ENCODE results near the gene TMEM53.
A peak's percentile ranks its signal among the peaks of the same experiment; 100 is the strongest.

TMEM53 gene

DNA sequence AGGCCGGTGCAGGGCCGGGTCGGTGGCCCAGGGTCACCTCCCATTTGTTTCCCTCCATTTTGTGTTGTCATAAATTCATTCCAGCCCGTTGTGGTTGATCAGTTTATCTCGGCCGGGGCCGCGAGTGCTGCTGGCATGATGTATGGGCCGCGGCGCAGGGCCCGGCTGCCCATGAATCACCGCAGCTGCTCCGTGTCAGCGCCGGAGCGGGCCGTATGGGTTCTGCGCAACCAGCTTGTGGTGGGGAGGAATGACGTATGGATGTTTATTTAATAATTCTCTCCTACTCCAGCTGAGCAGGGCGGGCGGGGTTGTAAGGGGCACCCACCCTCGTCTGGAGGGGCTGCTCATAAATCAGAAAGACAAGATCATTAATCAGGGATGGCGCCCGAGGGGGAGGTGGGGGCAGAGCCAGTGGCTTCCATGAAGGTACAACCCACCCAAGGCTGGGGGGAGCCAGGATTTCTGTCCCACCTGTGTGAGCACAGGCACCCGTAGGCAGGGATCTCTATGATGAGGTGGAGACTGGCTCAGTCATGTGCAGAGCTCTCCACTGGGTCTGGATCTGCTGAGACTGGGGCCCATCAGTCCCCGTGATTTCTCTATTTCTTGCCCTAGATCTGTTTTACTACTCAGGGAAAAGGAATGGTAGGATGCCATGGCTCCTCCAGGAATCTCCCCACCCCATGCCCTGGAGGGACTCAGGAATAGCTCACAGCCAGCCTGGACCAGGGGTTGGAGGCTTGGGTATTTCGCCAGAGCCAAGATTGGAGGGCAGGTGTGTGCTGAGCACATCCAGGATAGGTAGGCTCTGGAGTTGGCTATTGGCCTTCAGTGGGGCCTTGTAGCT lies 27.8 kb downstream of the TMEM53 start:
- DNase-seq, result no peak

DNA sequence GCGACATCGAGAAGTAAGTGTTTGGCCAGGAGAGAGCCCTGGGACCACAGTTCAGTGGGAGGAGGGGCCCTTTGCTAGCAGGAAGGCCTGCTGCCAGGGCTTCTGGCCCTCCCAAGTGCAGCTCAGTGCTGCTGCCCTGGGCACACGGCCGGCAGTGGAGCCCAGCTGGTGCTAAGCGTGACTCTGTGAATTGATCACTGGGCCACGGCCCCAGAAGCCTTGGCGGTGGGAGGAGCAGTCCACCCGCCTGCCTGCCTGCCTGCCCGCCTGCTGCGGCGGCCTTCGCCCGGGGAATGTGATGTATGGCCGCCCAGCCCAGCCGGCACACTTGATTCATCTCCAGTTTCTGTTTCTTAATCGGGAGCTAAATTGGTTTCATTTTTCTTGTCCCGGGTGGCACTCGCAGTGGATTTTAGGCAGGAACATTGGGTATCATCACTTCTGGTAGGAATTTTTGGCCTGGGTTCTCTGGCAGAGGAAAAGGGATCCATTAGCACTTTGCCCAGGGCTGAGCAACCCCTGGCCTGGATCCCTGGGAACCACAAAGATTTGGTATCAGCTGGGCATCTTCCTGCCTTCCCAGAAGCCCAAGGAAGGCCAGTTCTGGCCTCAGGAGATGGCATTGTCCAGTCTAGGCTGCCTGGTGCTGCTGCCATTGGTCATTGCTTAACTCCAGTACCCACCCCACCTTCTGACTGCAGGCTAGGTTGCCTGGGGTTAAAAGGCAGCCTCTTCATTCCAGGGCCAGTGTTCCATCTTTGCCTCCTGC lies 28.6 kb downstream of the TMEM53 start:
- no peak for DNase-seq

DNA sequence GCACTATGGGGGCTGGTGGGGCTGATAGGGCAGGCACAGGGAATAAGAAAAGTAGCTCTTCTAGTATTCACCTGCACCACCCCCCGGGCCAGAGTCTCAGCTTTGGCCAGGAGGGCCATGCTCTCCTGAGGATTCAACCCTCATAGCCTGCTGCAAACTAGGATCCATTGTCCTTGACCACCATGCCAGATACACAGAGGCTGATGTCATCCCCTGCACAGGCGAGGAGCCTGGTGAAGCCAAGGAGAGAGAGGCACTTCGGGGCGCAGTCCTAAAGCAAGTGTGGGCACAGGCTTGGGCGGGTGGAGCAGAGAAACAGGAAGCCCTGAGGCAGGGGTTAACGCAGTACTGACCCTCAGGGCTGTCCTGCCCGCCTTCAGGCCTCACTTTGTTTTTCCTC lies 29.5 kb downstream of the TMEM53 start:
- no peak for DNase-seq

DNA sequence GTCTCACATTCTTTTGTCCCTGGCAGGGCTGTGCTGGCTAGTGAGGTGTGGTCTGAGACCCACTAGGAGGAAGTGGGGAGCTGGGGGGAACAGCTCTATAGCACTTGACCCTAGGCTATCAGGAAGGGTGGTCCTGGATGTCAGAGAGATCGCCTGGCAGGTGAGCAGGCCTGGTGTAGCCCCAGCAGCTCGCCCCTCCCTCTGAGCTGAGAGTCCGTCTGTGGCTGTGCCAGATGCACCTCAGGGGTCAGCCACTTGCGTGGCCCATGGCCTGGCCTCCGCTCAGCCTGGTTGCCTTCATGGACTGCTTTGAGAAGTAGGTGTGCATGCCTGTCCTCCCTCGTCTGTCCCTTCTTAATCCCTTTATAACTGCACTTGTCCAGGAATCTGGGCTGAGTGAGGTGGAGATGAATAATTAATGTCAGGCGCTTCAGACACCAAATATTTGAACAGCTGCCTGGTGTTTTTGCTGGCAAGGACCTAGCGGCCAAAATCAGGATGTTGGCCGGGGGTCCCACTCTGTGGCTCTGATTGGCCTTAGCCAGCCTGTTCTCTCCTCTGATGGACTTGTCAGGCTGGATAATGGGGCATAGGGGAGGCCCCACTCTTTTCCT lies 30.5 kb downstream of the TMEM53 start:
- peak; percentile 33 for DNase-seq

DNA sequence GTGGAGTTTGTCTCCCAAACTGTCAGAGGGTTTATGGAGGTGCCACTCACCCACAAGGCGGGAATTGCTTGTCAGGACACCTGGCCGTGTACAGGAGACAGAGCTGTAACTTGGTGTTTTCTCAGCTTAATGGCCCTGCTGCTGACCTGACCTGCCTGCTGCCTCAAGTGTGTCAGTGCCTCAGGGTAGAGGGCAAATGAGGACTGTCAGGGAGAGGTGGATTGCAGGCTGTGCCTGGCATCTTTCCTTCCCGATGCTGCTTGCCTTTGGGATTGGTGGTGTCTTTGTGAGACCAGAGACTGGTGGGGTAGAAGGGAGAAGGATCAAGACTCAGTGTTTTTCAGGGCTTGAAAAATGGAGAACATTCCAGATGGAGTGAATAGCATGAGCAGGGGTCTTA lies 31.4 kb downstream of the TMEM53 start:
- no peak for DNase-seq

DNA sequence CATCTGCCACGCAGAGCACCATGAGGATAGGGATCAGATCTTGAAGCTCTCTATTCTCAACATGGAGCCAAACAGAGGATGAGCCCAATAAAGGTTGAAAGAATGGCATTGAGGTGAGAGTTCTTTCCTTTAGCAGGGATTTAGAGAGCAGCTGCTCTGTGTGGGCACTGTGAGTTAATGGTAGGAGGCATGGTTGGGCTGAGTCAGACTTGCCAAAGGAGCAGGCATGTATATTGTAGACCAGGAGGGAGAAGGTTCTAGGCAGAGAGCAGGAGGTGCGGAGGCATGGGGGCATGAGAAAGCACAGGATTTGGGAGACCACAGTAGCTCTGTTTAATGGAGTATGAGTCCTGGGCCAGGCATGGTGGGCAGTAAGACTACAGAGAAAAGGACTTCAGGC lies 32.0 kb downstream of the TMEM53 start:
- DNase-seq, result no peak

DNA sequence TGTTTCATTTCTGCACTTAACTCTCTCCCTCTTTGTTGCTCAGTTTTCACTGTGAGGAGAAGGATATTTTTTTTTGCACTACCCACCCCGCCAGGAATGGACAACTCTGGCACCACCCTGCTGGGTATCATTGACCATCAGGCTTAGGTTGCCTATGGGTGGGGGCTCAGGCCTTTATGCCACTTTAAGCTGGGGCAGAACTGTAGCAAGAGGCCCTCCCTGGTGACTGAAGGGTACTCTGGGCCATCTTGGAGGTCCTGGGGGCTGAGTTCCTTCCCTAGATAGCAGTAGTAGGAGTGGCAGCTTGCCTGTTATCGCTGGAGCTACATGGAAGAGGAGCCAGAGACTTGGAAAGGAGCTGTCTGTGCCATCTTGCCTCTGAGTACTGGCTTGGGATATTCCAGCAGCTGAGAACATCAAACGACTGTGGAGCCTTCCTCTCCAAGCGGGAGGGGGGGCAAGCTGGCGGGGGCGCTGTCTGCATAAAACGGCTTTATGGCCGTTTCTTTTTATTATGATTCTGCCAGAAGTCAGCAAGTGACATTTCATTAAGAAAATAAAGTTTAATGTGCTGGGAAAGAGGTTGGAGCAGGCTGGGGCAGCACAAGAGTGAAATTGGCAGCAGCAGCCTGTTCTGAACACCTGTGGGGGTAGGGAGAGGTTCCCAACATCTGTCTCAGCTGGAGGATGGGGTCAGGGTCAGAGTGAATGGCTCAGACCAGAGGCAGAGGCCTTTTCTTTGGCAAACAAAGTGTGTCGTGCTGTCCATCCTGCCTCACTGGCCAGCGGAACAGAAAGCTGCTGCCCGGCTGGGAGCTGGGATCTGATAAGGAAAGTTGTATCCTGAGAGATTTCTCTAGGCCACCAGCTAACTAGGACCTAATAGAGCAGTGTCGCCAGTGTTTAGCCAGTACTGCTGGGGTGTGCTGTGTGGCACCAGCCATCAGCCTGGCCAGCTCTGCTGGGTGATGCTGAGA lies 32.9 kb downstream of the TMEM53 start:
- no peak for DNase-seq

DNA sequence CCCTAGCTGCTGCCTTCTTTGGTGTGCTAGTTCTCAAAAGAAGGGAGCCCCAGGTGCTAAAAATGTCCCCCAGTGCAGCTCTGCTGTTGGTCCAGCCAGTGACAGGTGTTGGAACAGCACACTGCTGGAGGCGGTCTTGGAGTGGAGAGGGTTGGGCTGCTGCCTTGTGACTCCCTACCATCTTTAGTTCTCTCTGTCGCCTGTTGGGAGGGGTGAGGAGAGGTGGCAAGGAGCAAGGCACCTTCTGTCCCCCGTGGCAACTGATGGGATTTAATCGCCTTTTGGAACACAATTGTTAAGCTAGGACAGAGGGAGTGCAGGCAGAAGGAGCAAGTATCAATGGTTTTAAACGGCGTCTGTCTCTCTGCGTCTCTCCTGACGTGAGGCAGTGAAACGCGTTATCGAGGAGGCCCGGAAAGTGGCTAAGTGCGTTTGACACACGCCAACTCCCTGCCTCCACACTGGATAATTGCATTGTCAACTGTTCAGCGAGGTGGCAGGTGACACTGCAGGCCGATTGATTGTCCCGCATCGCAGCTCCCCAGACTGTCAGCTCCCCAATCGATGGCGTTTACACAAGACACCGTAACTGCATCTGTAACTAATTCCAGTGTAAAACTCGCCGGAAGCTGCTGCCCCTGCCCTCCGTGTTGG lies 34.0 kb downstream of the TMEM53 start:
- peak; percentile 52 for DNase-seq

DNA sequence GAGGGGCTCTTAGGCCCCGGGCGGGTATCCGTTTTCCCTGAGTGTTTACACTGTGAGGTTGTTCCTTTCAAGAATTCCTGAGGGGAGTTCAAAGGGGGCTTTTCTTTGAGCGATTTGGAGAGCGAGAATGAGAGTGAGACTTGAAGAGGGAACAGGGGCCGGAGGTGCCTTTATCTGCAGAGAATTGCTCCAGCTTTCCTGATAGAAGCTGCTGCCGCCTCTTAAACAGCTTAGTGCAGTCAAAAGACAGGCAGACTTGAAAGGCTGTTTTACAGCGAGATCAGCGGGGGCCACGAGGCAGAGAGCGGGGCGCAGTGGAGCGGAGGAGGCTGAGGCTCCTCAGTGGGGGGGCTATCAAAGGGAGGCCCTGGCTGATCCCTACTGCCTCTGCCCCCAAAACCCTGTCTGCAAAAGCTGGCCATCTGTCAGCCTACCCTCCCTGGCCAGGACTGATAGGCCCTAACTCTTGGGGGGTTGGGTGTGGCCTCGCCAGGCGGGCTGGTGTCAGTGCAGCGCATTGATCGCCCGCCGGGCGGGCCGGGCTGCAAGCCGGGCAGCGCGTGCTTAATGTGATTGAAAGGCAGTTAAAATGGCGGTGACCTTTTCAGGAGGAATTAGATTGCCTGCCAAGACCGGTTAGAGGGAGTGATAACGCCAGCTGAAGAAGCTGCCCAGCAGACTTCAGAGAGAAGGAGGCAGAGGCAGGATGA lies 36.4 kb downstream of the TMEM53 start:
- no peak for DNase-seq

DNA sequence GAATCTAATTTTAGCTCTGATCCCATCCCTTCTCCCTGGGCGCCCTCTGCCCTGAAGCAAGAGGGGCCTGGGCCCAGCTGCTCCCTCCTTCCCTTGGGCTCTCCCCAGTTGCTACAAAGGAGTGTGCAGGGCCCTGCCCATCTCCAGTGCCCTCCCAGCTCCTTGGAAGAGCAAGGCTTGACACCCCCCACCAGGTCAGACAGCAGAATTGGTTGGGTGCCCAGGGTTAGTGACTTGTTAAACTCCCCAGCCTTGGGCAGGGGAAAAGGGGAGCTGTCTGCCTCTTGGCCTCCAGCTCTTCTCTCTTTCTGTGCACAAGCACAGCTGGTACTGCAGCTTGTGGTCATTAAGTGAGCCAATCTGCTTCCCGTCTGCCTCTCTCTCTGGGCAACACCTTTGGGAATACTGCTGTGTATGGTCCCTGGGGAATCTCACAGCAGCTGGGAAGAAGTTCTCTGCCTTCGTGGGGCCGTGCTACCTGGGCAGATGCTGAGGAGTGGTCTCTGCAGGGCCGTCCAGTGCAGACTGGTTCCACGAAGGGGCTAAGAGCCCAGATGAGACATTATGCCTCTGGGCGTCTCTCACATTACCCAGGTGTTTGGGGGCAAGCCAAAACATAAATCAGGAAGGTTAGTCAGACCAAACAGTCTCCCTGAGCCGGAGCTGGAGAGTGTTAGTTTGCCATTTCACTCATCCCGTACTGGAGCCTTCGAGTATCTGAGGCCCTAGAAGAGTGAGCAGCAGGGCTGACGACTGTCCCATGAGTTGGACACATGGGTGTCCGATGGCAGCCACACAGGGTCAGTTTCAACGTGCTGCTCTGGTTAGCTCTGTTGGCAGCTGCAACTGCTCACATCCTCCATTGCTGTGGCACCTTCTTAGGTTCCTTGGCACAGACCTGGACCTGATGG lies 37.3 kb downstream of the TMEM53 start:
- no peak for DNase-seq

DNA sequence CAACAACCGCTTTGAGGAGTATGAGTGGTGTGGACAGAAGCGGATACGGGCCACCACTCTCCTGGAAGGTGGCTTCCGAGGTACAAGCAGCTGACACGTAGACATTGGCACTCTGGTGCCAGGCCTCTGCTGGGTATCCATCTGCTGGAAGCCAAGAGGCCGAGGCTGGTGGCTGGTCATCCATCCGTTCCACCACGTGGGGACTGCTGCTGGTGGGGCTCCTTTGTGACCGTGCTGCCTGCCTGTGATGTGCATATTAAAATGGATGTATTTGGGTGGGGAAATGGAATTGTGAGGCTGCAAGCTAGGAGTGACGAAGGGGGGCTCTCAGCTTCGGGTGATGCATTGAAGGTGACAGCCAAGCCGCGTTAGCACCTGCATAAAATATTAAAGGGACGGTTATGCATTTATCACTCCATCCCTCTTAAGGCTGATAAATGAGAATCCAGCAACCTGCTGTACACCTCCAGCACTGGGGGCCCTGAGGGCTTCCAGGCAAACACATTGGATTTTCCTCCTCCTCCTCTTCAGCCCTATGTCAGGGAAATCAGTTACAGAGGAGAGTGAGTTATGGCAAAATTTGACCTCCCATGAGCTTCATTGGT lies 38.1 kb downstream of the TMEM53 start:
- no peak for DNase-seq

DNA sequence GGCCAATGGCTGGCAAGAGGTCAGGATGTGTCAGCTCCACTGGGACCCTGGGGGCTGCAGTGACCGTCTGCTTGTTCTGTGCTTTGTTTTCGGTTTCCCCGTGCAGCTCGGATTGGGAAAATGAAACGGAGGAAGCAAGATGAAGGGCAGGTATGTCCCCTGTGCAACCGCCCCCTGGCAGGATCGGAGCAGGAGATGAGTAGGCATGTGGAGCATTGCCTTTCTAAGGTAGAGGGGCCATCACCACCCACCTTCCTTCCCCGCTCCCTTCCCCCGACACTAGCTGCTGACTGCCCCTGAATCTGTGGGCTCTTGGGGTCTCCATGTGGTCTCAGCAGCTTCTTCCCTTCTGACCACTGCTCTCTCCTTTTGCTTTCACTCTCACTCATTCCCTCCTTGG lies 38.8 kb downstream of the TMEM53 start:
- no peak for DNase-seq

DNA sequence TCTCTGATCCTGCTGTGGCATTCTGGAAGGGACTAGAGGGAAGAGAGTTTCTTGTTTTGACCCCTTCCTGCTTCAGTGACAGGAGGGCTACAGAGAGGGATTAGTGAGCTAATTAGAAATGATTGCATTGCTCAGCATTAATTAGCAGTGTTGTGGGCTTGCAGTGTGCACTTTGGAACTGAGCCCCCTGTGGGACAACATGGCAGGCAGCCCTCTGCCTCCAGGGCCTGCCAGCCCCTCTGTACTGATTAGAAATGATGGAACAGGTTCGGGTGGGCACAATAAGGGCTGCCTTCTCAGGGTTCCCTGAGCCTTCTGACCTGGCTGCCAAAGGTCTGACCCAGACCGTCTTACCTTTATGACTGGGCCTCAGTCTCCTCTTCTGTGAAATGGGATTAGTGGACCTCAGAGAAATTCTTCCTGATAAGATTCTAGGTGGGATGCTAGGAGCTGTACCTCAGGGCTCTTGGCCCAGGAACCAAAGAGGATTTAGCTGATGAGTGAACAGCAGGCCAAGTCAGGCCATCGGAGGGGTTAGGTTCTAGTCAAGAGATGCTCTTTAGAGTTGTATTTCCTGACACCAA lies 39.6 kb downstream of the TMEM53 start:
- DNase-seq, result no peak

DNA sequence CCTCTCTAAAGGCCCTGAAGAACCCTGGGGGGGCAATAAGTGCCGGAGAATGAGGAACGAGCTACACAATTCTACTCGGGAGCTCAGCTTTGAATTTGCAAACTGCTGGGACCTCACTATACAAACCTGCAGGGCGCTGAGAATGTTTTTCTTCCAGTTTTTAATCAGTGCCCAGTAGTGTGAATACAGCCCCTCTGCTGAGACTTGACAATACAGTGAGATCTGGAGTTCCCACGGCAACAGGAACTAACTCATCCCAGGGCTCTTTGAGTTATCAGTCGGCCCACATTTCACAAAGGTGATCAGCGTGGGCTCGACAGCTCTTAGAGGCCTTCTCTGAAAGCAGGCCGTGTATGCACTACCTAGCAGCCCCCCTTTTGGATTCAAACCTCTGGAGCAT lies 41.7 kb downstream of the TMEM53 start:
- no peak for DNase-seq

DNA sequence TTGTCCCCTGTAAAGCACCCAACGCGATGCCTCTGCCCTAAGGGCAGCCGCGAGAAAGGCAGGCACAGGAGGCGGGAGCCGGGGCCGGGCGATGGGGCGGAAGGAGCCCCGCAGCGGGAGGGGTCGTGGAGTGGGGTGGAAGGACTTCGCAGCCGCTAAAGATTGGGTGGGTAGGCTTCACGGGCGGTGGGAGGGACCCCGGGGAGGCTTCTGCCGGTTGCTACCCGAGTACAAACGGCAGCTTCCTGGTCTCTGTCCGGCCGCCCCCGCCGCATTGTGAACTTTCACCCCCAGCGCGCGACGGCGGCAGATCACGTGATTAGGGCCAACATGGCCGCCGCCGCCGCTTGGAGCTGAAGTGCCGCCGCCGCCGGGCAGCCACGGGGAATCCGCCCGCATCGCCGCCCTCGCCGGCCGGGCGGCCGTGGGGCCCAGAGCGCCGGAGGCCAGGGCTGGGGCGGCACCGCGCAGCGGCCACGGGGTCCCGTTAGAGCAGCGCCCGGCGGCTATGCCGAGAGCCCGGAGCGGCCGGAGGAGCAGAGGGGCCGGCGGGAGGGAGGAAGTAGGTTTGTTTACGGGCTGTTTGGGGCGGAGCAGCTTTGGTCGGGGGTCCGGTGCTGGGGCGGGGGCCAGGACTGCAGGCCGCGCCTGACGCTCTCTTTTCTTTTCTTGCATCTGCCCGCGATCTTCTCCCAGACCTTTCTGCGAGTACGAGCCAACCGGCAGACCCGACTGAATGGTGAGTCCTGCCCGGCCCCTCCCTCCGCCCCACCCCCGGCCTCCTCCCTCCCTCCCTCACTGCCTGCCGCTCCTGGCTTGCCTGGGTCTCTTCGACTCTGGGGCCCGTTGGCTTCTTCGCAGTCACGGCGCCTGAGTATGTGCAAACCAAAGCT lies 42.4 kb downstream of the TMEM53 start:
- DNase-seq, result peak; percentile 65

DNA sequence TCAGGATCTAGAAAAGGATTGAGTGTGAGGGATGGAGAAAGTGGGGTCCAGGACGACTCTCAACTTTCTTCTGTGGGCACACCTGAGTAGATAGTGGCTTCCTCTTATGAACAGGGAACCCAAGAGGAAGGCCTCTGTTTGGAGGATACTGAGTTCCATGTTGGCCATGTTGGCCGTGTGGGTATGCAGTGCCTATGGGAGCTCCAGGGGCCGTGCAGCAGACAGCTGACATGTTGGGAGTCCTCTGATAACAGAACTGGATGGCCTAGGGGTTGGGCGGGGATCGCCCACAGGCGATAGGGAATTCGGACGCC lies 43.0 kb downstream of the TMEM53 start:
- DNase-seq, result no peak

DNA sequence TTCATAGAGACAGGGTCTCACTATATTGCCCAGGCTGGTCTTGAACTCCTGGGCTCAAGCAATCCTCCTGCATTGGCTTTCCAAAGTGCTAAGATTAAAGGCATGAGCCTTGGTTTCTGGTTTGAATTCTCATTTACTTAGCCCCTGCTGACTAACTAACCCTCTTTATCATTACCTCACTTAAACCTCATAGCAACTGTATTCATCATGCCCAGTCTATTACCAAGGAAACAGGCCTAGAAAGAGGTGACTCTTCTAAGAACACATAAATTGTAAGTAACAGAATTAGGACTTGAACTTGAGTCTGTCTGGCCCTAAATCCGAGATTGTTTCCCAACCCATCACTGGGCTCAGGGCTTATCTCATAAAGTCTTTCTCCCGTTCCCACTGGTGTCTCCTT lies 44.2 kb downstream of the TMEM53 start:
- DNase-seq, result no peak

DNA sequence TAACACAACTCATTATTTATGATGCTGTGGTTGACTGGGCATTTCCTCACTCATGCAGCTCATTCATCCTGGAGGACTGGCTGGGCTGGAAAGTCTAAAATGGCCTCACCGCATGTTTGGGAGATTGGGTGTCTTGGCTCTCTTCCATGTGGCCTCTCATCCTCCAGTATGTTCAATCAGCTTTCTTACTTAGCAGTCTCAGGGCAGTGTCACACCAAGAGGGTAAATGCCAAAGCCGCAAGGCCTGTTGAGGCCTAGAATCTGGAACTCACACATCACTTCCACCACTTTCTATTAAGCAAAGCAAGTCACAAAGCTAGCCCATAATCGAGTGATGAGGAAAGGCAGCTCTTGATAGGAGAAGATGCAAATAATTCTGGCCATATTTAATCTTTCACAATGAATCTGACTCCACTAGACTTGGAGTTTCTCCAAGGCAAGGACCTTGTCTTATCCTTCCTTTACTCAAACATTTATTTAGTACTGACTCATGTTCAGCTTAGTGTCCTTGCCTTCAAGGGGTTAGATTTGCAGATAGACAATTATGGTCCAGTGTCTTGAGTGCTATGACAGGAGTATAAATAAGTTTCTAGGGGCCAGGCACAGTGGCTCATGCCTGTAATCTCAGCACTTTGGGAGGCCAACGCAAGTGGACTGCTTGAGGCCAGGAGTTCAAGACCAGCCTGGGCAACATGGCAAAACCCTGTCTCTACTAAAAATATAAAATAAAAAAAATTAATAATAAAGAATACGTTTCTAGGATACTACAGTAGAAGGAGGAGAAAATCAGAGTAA lies 45.1 kb downstream of the TMEM53 start:
- no peak for DNase-seq
